ENCODE measurements around the gene C6orf136. TPM values are rescaled to one million over a fixed set of nuclear protein-coding genes. Genes with fewer than 3 reads are reported as not detected.

C6orf136 gene
- polyA plus RNA-seq, 1 experiment: 6.0 TPM

DNA sequence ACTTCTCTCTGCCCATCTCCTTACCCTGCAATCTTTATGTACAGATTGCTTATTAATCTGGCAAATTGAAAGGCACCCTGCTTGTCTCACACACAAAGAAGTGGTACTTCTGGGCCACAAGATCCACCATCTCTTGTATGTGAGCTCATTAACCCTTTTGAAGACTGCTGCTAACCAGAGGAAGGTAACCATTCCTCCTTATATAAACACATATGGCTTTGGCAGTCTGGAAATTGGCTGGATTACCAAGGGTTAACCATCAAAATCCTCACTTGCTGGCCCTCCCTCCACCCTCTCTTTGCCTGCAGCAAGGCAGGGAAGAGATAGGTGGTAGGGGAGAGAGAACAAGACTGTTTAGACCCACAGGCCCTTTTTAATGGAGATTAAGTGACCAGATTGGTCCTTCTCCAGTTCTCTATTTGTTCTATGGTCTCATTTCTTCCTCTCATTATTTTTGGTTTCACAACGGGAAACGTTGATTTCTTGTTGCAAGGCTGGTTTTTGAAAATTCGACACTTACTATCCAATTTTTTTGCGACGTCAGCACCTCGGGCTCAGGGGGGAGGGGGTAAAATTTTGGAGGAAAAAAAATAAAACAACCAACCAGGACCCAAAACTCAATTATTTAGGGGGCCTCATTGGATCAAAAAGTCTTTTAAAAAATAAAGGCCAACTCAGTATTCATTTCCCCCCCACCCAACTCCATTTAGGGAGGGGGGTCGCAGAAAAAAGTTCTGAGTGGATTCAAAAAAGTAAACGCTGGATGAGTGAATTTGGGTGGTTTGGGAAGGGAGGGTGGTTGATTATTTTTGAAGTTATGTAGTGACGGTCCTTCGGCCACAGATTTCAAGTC is 30.7 kb upstream of the C6orf136 start:
- ChIA-PET POLR2A (interaction anchor here (0.7 to 1.4 kb wide), 4 partner anchors 10 to 266 kb away, joined by 3 to 9 read pairs (median 7); no protein-coding TSS in a partner anchor), CTCF (no interaction called here)
- TF ChIP-seq, protein P1, sequence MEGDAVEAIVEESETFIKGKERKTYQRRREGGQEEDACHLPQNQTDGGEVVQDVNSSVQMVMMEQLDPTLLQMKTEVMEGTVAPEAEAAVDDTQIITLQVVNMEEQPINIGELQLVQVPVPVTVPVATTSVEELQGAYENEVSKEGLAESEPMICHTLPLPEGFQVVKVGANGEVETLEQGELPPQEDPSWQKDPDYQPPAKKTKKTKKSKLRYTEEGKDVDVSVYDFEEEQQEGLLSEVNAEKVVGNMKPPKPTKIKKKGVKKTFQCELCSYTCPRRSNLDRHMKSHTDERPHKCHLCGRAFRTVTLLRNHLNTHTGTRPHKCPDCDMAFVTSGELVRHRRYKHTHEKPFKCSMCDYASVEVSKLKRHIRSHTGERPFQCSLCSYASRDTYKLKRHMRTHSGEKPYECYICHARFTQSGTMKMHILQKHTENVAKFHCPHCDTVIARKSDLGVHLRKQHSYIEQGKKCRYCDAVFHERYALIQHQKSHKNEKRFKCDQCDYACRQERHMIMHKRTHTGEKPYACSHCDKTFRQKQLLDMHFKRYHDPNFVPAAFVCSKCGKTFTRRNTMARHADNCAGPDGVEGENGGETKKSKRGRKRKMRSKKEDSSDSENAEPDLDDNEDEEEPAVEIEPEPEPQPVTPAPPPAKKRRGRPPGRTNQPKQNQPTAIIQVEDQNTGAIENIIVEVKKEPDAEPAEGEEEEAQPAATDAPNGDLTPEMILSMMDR (IDR thresholded peaks at IDR 0.05; ENCODE audit: insufficient read depth, low read depth, low read length): no peak
- no peak for DNase-seq (ENCODE audit: low read depth)
- Histone ChIP-seq H3K27me3 (ENCODE audit: control insufficient read depth, insufficient read depth, low read length) (no peaks in the 10 kb centered on the region), H3K36me3 (ENCODE audit: control insufficient read depth, insufficient read depth, low read length) (peaks cover 10% of the 10 kb centered on the region), H3K4me3 (ENCODE audit: low read depth, low read length) (peak overlapping the region; percentile 87)

- H3K27me3 ChIP-seq (ENCODE audit: control insufficient read depth, insufficient read depth, low read length): no peaks in the 10 kb centered on the region
- peak within 1 kb of the TSS; percentile 87 for H3K4me3 ChIP-seq (ENCODE audit: low read depth, low read length)
- ChIA-PET POLR2A (interaction anchor here (1.3 kb wide), 1 partner anchor 100 kb away, joined by 3 read pairs; the partner anchor contains the start of gene MDC1), CTCF (interaction anchor here (2.0 kb wide), 1 partner anchor 106 kb away, joined by 6 read pairs; no protein-coding TSS in a partner anchor)
- TF ChIP-seq, protein P1 (IDR thresholded peaks at IDR 0.05; ENCODE audit: insufficient read depth, low read depth, low read length): no peak
- peaks cover 10% of the 10 kb centered on the region for H3K36me3 ChIP-seq (ENCODE audit: control insufficient read depth, insufficient read depth, low read length)
- peak; percentile 100 for DNase-seq (ENCODE audit: low read depth)
These were observed 29.9 kb upstream of the C6orf136 start, which contains the start of gene PPP1R10 for GRCh38 chr6:30616811-30617564. Gene PPP1R10 (minus strand): TSS chr6:30617243. CDS start chr6:30609944, 7,299 bp downstream.

- H3K27me3 ChIP-seq (ENCODE audit: control insufficient read depth, insufficient read depth, low read length): no peaks in the 10 kb centered on the region
- peak within 1 kb of the TSS; percentile 87 for H3K4me3 ChIP-seq (ENCODE audit: low read depth, low read length)
- peaks cover 12% of the 10 kb centered on the region for H3K36me3 ChIP-seq (ENCODE audit: control insufficient read depth, insufficient read depth, low read length)
- ChIA-PET POLR2A (interaction anchor here (0.6 to 1.3 kb wide), 2 partner anchors 99 to 164 kb away, joined by 3 to 4 read pairs; partner anchors contain the start of gene MDC1), CTCF (interaction anchor here (0.6 to 2.0 kb wide), 5 partner anchors 18 to 146 kb away, joined by 3 to 6 read pairs (median 3); partner anchors contain the start of gene DHX16)
- TF ChIP-seq, protein P1 (IDR thresholded peaks at IDR 0.05; ENCODE audit: insufficient read depth, low read depth, low read length): no peak
- DNase-seq (ENCODE audit: low read depth): peak; percentile 94
These were observed 29.2 kb upstream of the C6orf136 start, which contains the start of gene MRPS18B for GRCh38 chr6:30617565-30618269. Gene MRPS18B (plus strand): TSS chr6:30617840. CDS start chr6:30617866, 26 bp downstream.

DNA sequence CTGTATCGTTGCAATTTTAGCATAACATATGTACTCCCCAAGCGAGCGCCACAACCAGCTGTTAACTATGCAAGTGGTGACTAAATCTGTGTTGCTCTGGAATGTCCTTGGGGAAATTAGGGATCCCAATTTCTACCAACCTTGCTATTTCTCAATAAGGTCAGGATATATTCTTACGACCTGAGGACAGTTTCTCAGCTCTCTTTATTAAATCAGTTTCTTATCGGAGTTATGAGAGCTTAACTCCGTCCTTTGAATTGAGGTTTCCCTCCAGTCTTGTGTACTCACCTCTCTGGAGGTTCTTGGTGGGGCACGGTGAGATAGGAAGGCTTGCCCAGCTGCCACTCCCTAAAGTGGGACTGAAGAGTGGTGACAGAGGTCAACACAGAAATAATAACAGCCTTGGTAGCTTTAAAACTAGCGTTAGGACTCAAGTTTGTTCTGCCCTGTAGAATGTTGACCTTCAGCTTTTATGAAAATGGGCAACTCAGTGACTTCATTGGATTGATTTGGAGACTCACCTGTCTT is 28.6 kb upstream of the C6orf136 start:
- DNase-seq (ENCODE audit: low read depth): no peak
- Histone ChIP-seq H3K36me3 (ENCODE audit: control insufficient read depth, insufficient read depth, low read length) (peaks cover 15% of the 10 kb centered on the region), H3K4me3 (ENCODE audit: low read depth, low read length) (peak overlapping the region; percentile 62), H3K27me3 (ENCODE audit: control insufficient read depth, insufficient read depth, low read length) (no peaks in the 10 kb centered on the region)
- ChIA-PET CTCF (interaction anchor here (0.6 to 2.0 kb wide), 4 partner anchors 54 to 105 kb away, joined by 3 to 6 read pairs (median 3); partner anchors contain the start of gene DHX16), POLR2A (interaction anchor here (1.3 kb wide), 1 partner anchor 99 kb away, joined by 3 read pairs; the partner anchor contains the start of gene MDC1)
- TF ChIP-seq, protein P1 (IDR thresholded peaks at IDR 0.05; ENCODE audit: insufficient read depth, low read depth, low read length): no peak

Measured in BJ (cell line).